HAP-1 (cell line): Measurements from ENCODE around the gene DEFB110.

ENCODE experiments used
- DNase-seq, 2 experiments: peaks; one replicate each; pipeline ENCODE4 v3.0.0-alpha.2; 2016 to 2020; ENCODE audit warnings: low spot score in 2 of 2
- H3K27me3 ChIP-seq: fragments of 250-450 bp; sonication (Bioruptor Pico); 2 replicates; pipeline ENCODE4 v1.5.1; 2020; ENCODE audit warnings: low read depth, mild to moderate bottlenecking, moderate library complexity
- H3K36me3 ChIP-seq: fragments of 250-450 bp; sonication (Bioruptor Pico); replicated peaks from 2 replicates; pipeline ENCODE4 v1.5.1; 2020; ENCODE audit warnings: mild to moderate bottlenecking
- H3K4me1 ChIP-seq: fragments of 250-450 bp; sonication (Bioruptor Pico); 2 replicates; pipeline ENCODE4 v1.5.1; 2020; ENCODE audit warnings: mild to moderate bottlenecking
- H3K4me3 ChIP-seq: fragments of 250-450 bp; sonication (Bioruptor Pico); 2 replicates; pipeline ENCODE4 v1.5.1; 2020; ENCODE audit warnings: mild to moderate bottlenecking, moderate library complexity
- H3K9me3 ChIP-seq: fragments of 250-450 bp; sonication (Bioruptor Pico); 2 replicates; pipeline ENCODE4 v1.5.1; 2020; ENCODE audit warnings: mild to moderate bottlenecking, moderate library complexity
- in situ Hi-C: fragments of 300-500 bp; cut with MboI; formaldehyde crosslinking; loops from 3 replicates; pipeline ENCODE4 v1.14.3; 2020; ENCODE audit warnings: low sequenced_read_pairs, inconsistent platforms, mixed read lengths

The DEFB110 gene

DNA sequence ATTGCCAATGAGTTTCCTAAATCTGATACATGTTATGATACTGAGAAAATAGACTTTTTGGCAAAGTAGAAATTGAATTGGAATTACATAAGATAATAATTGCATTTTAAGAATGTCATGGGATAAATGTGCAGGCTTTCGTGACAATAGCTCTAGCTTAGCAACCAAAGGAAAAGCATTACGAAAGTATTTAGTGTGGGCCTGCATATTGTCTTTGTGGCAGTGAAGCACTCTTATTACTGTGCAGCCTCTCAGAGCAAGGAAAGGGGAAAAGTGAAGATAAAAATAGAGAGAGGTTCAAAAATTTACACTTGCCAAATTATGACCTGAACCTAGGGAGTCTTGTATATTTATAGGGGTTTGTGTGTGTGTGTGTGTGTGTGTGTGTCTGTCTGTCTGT, 39.7 kb downstream of the DEFB110 start:
- in situ Hi-C loops, result no loop called here
- DNase-seq, result no peak
- H3K4me1 ChIP-seq, result no peaks in the 10 kb centered on the region
- H3K9me3 ChIP-seq, result no peaks in the 10 kb centered on the region
- no peak overlapping the region for H3K4me3 ChIP-seq
- no peaks in the 10 kb centered on the region for H3K36me3 ChIP-seq
- H3K27me3 ChIP-seq, result no peaks in the 10 kb centered on the region

DNA sequence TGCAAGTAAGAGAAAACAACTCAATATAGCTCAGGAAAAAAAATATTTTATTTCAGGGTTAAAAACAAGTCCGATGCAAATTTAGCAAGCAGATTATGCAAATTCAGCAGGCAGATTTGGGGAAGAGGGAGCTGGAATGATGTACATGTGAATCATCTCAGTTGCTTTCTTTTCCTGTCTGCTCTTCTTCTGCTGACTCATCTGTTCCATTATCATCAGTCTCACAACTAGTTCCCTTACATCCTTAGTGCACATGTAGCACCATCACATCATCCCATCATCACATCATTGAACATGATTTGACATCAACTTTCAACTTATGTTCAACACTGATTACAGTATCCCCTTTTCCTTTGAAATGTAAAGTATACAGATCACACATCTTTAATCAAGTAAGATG, 40.9 kb downstream of the DEFB110 start:
- no peak for DNase-seq
- Histone ChIP-seq H3K36me3 (no peaks in the 10 kb centered on the region), H3K4me1 (no peaks in the 10 kb centered on the region), H3K27me3 (no peaks in the 10 kb centered on the region), H3K4me3 (no peak overlapping the region), H3K9me3 (no peaks in the 10 kb centered on the region)
- in situ Hi-C loops, result no loop called here

DNA sequence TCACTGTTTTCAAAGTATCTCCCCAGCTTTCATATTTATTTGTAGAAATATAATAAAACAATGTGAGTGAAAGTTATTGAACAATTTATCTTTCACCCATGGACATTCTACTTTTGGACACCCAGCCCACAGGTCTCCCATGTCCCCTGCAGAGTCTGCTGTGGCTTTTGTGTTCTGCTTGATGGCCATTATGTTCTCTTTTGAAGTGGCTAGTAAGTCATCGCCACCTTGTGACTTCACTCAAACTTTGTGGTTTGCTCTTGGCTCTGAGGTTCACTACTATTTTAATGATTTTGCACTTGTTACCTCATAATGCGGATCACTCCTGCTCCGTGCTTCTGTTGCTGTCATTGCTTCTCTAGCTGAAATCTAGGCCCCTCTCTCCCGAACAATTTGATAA, 42.2 kb downstream of the DEFB110 start:
- H3K9me3 ChIP-seq, result no peaks in the 10 kb centered on the region
- DNase-seq, result no peak
- no peaks in the 10 kb centered on the region for H3K4me1 ChIP-seq
- no peaks in the 10 kb centered on the region for H3K36me3 ChIP-seq
- H3K27me3 ChIP-seq, result no peaks in the 10 kb centered on the region
- in situ Hi-C loops, result no loop called here
- no peak overlapping the region for H3K4me3 ChIP-seq

DNA sequence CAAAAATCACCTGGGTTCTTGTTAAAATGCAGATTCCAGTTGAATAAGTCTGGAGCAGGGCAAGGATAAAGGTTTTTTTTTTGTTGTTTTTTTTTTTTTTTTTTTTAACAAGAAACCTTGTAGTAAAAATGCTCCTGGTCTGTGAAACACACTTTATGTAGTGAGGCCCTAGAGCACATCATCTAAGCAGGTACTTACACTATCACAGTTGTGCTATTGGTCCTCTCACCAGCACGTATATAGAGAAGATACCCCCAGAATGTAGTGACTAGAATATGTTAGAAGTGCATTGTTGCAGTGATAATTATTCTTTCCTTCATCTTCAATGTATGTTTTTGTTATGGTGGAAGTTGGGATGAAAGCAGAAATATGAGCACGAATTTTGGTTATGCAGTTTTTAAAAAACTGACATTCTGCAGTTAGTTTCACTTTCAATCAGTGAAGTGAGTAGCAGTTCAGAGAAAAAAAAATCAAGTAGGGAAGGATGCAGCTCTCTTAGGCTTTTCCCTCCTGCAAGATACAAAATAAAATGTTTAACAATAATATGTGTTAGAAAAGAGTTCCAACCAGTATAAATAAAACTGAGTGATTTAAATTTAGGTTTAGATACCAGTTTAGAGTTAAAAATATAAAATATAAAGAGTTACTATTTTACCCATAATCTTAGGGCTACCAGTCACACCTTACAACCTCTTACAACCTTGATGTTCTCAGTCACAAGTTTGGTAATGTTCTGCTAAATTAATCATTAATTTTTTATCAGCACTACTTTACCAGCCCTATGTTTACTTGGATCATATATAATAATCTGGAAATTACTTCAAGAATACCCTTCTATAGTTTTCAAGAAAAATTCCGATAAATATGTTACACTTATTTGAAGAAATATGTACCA, 43.2 kb downstream of the DEFB110 start:
- DNase-seq, result no peak
- Histone ChIP-seq H3K4me1 (no peaks in the 10 kb centered on the region), H3K27me3 (no peaks in the 10 kb centered on the region), H3K36me3 (no peaks in the 10 kb centered on the region), H3K4me3 (no peak overlapping the region), H3K9me3 (no peaks in the 10 kb centered on the region)
- in situ Hi-C loops, result no loop called here

DNA sequence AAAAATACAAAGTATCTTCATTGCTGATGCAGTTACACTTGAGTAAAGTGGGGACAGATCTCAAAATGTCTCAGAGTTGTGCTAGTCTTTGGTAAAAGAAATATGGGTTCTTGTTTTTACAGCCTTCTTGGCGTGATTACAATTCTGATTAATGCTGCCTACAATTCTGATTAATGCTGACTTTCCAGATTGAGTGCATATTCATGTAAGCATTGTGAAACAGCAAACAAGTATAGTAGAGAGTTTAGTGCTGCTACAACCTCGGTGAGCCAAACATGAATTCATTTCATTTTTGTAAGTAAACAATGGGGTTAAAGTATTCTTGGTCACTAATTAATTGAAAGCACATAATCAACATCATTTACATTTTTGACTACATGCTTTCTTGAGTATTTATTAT, 52.2 kb downstream of the DEFB110 start, which contains the start of gene DEFB113:
Gene DEFB113 (minus strand): TSS at position 21 of the 400 bp plus-strand sequence. CDS start 0 bp downstream, at position 21.
- H3K36me3 ChIP-seq, result no peaks in the 10 kb centered on the region
- in situ Hi-C loops, result no loop called here
- no peak within 1 kb of the TSS for H3K4me3 ChIP-seq

More for the DNA sequence above, 52.2 kb downstream of the DEFB110 start, which contains the start of gene DEFB113:
- H3K4me1 ChIP-seq, result no peaks in the 10 kb centered on the region
- H3K9me3 ChIP-seq, result no peaks in the 10 kb centered on the region
- no peak for DNase-seq
- H3K27me3 ChIP-seq, result no peaks in the 10 kb centered on the region
